GM12864 (cell line): ENCODE results near the gene CEP41.

Experiments
- DNase-seq: peaks from one replicate; pipeline ENCODE4 v3.0.0-alpha.2; 2011; ENCODE audit warnings: low read depth
- H3K4me3 ChIP-seq: 2 replicates; pipeline ENCODE4 v1.5.1; 2011; ENCODE audit warnings: mild to moderate bottlenecking, low read depth, low read length, control low read depth
- CTCF ChIP-seq: IDR thresholded peaks from 2 replicates; pipeline ENCODE4 v1.5.1; 2011; ENCODE audit warnings: low read depth, mild to moderate bottlenecking, moderate library complexity, low read length, control low read depth, inconsistent platforms; ENCODE audit errors: missing control alignments

The CEP41 gene

DNA sequence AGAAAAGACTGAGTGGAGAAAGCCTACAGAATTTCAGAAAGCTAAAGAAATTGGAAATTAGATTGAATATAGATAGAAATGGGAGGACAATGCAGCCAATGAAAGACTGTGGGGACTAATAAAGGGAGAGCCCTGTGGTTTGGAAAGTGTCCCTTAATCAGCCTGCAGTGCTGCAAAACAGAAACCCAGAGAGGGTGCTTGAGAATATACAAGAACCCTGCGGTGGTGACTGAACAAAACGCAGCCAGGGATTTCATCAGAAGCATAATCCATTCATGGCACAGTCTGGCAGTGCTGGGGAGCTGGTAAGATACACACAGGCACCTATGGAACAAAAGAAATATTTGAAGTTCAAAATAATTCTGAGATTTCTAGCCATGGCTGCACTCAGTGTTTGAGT, 19.1 kb downstream of the CEP41 start:
- no peak overlapping the region for H3K4me3 ChIP-seq
- TF ChIP-seq CTCF = no peak
- no peak for DNase-seq

- H3K4me3 ChIP-seq = no peak overlapping the region
- no peak for TF ChIP-seq CTCF
- no peak for DNase-seq
Measured at GRCh38 chr7:130420943-130421578, 19.8 kb downstream of the CEP41 start.

DNA sequence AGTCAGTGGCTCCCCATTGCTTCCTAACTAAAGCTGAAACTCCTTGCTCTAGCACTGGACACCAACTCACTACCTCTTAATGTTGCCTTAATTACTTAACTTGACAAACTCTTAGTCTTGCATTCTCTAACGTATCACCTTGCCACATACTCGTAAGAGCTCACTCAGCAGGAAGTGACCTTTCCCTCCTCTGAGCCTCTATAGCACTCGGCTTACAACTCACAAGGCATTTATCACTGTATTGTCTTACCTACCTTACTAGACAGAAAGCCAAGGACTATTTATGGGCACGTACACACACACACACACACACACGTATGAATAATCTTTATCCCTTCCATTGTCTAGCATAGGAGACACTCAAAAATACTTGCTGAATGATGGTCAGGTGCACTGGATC, 21.2 kb downstream of the CEP41 start:
- no peak for DNase-seq
- no peak overlapping the region for H3K4me3 ChIP-seq
- no peak for TF ChIP-seq CTCF

DNA sequence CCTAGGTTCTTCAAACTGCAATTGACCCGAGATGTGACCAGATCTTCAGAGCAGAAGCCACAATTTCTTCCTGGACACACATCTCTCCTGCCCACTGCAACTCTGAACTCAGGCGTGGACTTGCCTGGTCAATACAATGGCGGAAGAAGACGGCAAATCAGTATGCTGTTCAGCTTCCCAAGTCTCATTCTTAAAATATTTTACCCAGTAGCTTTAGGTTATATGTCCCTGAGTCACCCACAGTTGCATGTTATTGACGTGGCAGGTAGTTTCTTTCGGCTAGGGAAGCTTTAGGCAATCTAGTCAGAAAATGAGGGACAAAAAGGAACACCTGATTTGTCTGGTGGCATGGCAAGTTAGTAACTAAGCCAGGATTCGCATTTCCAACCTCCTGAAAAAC, 22.5 kb downstream of the CEP41 start:
- TF ChIP-seq CTCF = no peak
- no peak overlapping the region for H3K4me3 ChIP-seq
- no peak for DNase-seq

- no peak overlapping the region for H3K4me3 ChIP-seq
- no peak for TF ChIP-seq CTCF
- DNase-seq = no peak
Measured at GRCh38 chr7:130417213-130417612, 23.6 kb downstream of the CEP41 start.

DNA sequence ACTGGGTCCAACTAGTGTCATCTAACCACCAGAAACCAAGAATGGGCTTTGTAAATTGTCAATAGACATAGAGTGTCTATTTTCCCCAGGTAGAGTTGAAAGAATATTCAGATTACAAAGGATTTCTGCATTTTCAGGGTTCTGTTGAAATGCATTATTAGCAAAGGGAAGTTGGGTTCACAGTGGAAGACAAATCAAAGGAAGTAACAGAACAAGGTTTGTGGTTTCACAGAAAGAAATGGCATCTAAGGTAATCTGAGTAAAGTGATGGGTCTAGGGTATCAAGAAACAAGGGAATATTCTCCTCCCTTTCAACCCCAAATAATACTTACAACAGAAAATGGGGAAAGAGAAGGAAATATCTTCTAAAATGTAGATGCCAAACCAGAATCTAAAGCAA, 25.8 kb downstream of the CEP41 start:
- TF ChIP-seq CTCF = no peak
- H3K4me3 ChIP-seq = no peak overlapping the region
- DNase-seq = no peak

- no peak for DNase-seq
- no peak overlapping the region for H3K4me3 ChIP-seq
- no peak for TF ChIP-seq CTCF
Measured at GRCh38 chr7:130413201-130413600, 27.6 kb downstream of the CEP41 start.
